Astrocyte of the spinal cord (primary cell): ENCODE data around the gene ENO3.
"Not testable (repeated sequence)": the region's sequence is repeated elsewhere in the genome, so short reads cannot be mapped to it uniquely, and the experiment has no call there.

Experiments used
- DNase-seq: peaks from one replicate; pipeline ENCODE4 v3.0.0; 2011; ENCODE audit warnings: low read depth, low spot score
- H3K4me3 ChIP-seq: 2 replicates; pipeline ENCODE4 v1.5.1; 2011; ENCODE audit warnings: low read depth, mild to moderate bottlenecking, low read length, moderate library complexity
- in situ Hi-C: cut with HindIII; loops from 2 replicates; pipeline ENCODE4 v1.10.0; 2017; ENCODE audit warnings: low sequenced_read_pairs
- TF ChIP-seq, protein P1 (sequence below): IDR thresholded peaks from 2 replicates; pipeline ENCODE4 v1.5.1; 2012; ENCODE audit warnings: low read depth, mild to moderate bottlenecking, low read length, inconsistent platforms

Gene ENO3

DNA sequence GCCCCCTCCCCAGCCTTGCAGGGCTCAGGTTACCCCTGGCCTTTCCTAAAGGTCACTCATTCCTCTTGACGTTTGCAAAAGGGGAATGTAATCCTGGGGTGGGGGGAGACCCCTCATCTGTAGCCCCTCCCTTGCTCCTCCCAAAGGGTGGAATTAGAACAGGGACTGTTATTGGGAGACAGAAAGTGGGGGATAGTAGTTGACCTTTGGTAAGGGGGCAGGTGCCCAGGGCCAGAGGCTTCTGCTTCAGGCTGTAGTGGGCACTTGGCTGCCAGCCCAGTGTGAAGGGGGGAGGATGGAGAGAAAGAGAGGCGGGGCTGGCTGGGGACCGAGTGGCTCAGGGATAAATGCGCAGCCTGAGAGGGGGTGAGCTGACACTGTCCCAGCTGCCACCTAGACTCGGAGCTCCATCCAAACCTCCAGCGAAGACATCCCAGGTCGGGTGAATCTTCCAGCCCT is at the start of gene ENO3:
TSS of gene ENO3 (plus strand) at position 374 of the 459 bp plus-strand sequence. CDS start 711 bp downstream, outside the sequence.
- in situ Hi-C loops, result no loop called here
- H3K4me3 ChIP-seq, result peak within 1 kb of the TSS; percentile 28
- DNase-seq, result no peak

DNA sequence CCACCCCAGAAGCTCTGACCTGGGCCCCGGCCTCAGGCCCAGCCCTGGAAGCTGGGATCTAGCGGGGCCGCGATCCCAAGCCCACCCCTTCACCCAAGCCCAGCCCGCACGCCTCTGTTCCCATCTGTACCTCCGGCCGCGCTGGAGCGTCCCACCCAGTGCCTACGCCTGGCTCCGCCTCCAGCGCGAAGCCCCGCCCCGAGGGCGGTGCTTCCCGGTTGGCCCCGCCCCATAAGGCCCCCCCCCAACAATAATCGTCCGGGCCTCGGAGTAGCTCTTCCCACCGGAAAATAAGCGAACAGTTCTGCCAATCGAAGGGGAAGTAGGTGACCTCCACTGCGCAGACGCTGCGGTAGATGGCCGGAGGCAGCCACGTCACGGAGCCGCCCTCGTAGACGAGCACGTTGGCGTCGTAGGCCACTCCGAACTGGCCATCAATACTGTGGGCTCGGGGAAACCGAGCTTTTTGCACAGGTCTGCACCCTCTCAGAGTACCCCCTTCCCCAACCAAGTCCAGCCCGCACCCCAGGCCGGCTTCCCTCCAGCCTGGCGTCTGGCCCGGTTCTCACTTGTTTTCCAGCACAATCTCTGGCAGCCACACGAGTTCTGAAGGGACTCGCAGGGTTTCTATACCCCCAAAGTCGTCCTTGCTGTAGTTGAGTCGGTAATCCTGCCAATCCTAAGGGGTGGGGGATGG is 49.1 kb upstream of the ENO3 start:
- TF ChIP-seq, protein P1, sequence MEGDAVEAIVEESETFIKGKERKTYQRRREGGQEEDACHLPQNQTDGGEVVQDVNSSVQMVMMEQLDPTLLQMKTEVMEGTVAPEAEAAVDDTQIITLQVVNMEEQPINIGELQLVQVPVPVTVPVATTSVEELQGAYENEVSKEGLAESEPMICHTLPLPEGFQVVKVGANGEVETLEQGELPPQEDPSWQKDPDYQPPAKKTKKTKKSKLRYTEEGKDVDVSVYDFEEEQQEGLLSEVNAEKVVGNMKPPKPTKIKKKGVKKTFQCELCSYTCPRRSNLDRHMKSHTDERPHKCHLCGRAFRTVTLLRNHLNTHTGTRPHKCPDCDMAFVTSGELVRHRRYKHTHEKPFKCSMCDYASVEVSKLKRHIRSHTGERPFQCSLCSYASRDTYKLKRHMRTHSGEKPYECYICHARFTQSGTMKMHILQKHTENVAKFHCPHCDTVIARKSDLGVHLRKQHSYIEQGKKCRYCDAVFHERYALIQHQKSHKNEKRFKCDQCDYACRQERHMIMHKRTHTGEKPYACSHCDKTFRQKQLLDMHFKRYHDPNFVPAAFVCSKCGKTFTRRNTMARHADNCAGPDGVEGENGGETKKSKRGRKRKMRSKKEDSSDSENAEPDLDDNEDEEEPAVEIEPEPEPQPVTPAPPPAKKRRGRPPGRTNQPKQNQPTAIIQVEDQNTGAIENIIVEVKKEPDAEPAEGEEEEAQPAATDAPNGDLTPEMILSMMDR, result no peak
- H3K4me3 ChIP-seq, result no peak overlapping the region
- DNase-seq, result no peak
- in situ Hi-C loops, result no loop called here

More for the DNA sequence above, at the start of gene ENO3:
- TF ChIP-seq, protein P1, result no peak

DNA sequence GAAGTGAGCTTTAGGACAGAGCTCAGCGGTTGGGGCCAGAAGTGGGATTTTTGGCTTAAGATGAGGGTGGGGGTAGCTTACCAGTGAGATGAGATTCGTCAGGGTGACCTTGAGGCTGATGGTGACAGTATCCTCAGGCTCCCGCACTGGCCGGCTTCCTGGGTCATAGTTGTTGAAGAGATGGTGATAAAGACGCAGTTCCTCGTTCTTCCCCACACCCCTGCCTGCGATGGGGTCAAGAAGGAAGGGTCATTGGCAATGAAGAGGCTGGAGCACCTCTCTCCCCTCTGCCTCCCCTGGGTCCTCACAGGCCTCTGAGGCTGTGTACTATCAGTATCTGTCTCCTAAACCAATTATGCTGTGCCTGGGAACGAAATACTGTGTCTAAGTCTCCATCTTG is 48.4 kb upstream of the ENO3 start:
- TF ChIP-seq, protein P1, result no peak
- no peak for DNase-seq
- no peak overlapping the region for H3K4me3 ChIP-seq
- in situ Hi-C loops, result no loop called here

- DNase-seq, result peak; percentile 76
- TF ChIP-seq, protein P1, result peak; percentile 81
- H3K4me3 ChIP-seq, result no peak within 1 kb of the TSS
- in situ Hi-C loops, result no loop called here
These were observed 47.7 kb upstream of the ENO3 start, which contains the start of gene CHRNE for GRCh38 chr17:4903051-4903818. TSS of gene CHRNE (minus strand) at chr17:4903098. CDS start at chr17:4903063, 35 bp downstream.

DNA sequence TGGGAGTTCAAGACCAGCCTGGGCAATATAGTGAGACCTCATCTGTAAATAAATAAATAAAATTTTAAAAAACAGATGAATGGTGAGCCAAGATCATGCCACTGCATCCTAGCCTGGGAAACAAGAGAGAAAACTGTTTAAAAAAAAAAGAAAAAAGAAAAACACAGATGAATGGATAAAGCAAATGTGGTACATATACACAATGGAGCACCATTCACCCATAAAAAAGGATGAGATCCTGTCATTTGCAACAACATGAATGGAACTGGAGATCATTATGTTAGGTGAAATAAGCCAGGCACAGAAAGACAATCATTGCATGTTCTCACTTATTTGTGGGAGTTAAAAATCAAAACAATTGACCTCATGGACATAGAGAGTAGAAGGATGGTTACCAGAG is 44.3 kb upstream of the ENO3 start:
- H3K4me3 ChIP-seq, DNase-seq, in situ Hi-C loops: not testable (repeated sequence)

- H3K4me3 ChIP-seq, result no peak overlapping the region
- peak; percentile 16 for DNase-seq
- TF ChIP-seq, protein P1, result no peak
- in situ Hi-C loops, result no loop called here
These were observed 42.6 kb upstream of the ENO3 start for GRCh38 chr17:4908301-4908700.
